ENCODE results near the gene PPCS.

PPCS gene

GRCh38 chr1:42506576-42506975 lies 50.2 kb downstream of the PPCS start:
- no peak for TF ChIP-seq CTCF (IDR thresholded peaks at IDR 0.05; ENCODE audit: low read depth, low read length)
- no peak for DNase-seq (ENCODE audit: low read depth in 2 of 2)
- H3K4me3 ChIP-seq (replicated peaks in 1 of 2; ENCODE audit: low read depth in 2 of 2, low read length in 2 of 2): no peak overlapping the region
